K562 (cell line): ENCODE data around the gene INO80E. TPM values are rescaled to one million over a fixed set of nuclear protein-coding genes. Genes with fewer than 3 reads are reported as not detected.
A peak's percentile ranks its signal among the peaks of the same experiment; 100 is the strongest.

ENCODE experiments used
- ESRRA ChIP-seq: fragments of 450-650 bp; IDR thresholded peaks from 2 replicates; pipeline ENCODE4 v1.6.1; 2014; ENCODE audit warnings: low read depth, mild to moderate bottlenecking, moderate library complexity, borderline replicate concordance
- HNRNPL ChIP-seq: fragments of 200-400 bp; formaldehyde crosslinking; IDR thresholded peaks from 2 replicates; pipeline ENCODE4 v1.6.1; 2017; ENCODE audit warnings: low read depth, mild to moderate bottlenecking, low read length
- NR1H2 ChIP-seq: sonication (generic); formaldehyde crosslinking; IDR thresholded peaks from 2 replicates; pipeline ENCODE4 v1.4.0; 2020; ENCODE audit warnings: mild to moderate bottlenecking, missing genetic modification reagents
- SMAD2 ChIP-seq: fragments of 150-350 bp; IDR thresholded peaks from 2 replicates; pipeline ENCODE4 v1.6.1; 2014; ENCODE audit warnings: low read depth, mild to moderate bottlenecking, low read length
- TARDBP ChIP-seq: fragments of 450-650 bp; IDR thresholded peaks from 2 replicates; pipeline ENCODE4 v1.6.1; 2016
- ZNF12 ChIP-seq: sonication (generic); formaldehyde crosslinking; IDR thresholded peaks from 2 replicates; pipeline ENCODE4 v1.4.0; 2020; ENCODE audit warnings: mild to moderate bottlenecking, missing genetic modification reagents
- polyA plus RNA-seq, 8 experiments: library from polyadenylated mRNA; depleted of rRNA in 4 of 8; stranded (reverse) in 5 of 8; unstranded in 3 of 8; fragments of >200 nt; fragmentation: Nextera tagmentation in 2 of 8; fragmentation: Illumina TruSeq in 1 of 8; extraction: Ambion mirVana in 2 of 8; extraction: Trizol in 1 of 8; gene quantifications; 2 replicates each; pipeline versions ENCODE4 v1.2.1 to v1.2.3, GENCODE V29; 2011 to 2014; ENCODE audit warnings: inconsistent platforms in 1 of 8, missing spikeins in 1 of 8
- total RNA-seq, 7 experiments: library from RNA; depleted of rRNA in 6 of 7; stranded (reverse); fragments of >200 nt in 6 of 7; fragmentation: Illumina TruSeq in 2 of 7; extraction: Trizol in 2 of 7; gene quantifications; 2 replicates each; pipeline versions ENCODE4 v1.2.1 to v1.2.3, GENCODE V29; 2011 to 2021; ENCODE audit warnings: low replicate concordance in 1 of 7
- TF ChIP-seq, protein P1 (sequence below): fragments of 250-450 bp; sonication (Bioruptor Pico); IDR thresholded peaks from 2 replicates; pipeline ENCODE4 v1.4.0; 2020

Gene INO80E
- total and polyA plus RNA-seq, 9 of the 15 experiments (the other 6 are each of a cell fraction or from before 2014, with no cell fraction given) = 0.31 to 102 (median 49.3) TPM

- TF ChIP-seq, protein P1, sequence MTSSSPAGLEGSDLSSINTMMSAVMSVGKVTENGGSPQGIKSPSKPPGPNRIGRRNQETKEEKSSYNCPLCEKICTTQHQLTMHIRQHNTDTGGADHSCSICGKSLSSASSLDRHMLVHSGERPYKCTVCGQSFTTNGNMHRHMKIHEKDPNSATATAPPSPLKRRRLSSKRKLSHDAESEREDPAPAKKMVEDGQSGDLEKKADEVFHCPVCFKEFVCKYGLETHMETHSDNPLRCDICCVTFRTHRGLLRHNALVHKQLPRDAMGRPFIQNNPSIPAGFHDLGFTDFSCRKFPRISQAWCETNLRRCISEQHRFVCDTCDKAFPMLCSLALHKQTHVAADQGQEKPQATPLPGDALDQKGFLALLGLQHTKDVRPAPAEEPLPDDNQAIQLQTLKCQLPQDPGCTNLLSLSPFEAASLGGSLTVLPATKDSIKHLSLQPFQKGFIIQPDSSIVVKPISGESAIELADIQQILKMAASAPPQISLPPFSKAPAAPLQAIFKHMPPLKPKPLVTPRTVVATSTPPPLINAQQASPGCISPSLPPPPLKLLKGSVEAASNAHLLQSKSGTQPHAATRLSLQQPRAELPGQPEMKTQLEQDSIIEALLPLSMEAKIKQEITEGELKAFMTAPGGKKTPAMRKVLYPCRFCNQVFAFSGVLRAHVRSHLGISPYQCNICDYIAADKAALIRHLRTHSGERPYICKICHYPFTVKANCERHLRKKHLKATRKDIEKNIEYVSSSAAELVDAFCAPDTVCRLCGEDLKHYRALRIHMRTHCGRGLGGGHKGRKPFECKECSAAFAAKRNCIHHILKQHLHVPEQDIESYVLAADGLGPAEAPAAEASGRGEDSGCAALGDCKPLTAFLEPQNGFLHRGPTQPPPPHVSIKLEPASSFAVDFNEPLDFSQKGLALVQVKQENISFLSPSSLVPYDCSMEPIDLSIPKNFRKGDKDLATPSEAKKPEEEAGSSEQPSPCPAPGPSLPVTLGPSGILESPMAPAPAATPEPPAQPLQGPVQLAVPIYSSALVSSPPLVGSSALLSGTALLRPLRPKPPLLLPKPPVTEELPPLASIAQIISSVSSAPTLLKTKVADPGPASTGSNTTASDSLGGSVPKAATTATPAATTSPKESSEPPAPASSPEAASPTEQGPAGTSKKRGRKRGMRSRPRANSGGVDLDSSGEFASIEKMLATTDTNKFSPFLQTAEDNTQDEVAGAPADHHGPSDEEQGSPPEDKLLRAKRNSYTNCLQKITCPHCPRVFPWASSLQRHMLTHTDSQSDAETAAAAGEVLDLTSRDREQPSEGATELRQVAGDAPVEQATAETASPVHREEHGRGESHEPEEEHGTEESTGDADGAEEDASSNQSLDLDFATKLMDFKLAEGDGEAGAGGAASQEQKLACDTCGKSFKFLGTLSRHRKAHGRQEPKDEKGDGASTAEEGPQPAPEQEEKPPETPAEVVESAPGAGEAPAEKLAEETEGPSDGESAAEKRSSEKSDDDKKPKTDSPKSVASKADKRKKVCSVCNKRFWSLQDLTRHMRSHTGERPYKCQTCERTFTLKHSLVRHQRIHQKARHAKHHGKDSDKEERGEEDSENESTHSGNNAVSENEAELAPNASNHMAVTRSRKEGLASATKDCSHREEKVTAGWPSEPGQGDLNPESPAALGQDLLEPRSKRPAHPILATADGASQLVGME (CRISPR knock-in tag) = peak; percentile 85; the same call in 1 of the 2 replicates
- peak; percentile 44; the same call in 1 of the 2 replicates for TF ChIP-seq ESRRA
- no peak for TF ChIP-seq TARDBP
- TF ChIP-seq HNRNPL = no peak
- 0 out of 2 replicates have a peak, but pooled peaks have one; percentile 43 for TF ChIP-seq ZNF12
- no peak for TF ChIP-seq SMAD2
- 0 out of 2 replicates have a peak, but pooled peaks have one; percentile 53 for TF ChIP-seq NR1H2 (CRISPR knock-in tag)
Measured at GRCh38 chr16:30052671-30053372, 56.8 kb downstream of the INO80E start (continued).
